ENCODE results near the gene SARDH. TPM values are rescaled to one million over a fixed set of nuclear protein-coding genes. Genes with fewer than 3 reads are reported as not detected.
A peak's percentile ranks its signal among the peaks of the same experiment; 100 is the strongest.

Gene SARDH
- total and polyA plus RNA-seq, 2 of the 13 experiments (the other 11 are each of a cell fraction or from before 2014, with no cell fraction given): 11.6 to 34.9 TPM

DNA sequence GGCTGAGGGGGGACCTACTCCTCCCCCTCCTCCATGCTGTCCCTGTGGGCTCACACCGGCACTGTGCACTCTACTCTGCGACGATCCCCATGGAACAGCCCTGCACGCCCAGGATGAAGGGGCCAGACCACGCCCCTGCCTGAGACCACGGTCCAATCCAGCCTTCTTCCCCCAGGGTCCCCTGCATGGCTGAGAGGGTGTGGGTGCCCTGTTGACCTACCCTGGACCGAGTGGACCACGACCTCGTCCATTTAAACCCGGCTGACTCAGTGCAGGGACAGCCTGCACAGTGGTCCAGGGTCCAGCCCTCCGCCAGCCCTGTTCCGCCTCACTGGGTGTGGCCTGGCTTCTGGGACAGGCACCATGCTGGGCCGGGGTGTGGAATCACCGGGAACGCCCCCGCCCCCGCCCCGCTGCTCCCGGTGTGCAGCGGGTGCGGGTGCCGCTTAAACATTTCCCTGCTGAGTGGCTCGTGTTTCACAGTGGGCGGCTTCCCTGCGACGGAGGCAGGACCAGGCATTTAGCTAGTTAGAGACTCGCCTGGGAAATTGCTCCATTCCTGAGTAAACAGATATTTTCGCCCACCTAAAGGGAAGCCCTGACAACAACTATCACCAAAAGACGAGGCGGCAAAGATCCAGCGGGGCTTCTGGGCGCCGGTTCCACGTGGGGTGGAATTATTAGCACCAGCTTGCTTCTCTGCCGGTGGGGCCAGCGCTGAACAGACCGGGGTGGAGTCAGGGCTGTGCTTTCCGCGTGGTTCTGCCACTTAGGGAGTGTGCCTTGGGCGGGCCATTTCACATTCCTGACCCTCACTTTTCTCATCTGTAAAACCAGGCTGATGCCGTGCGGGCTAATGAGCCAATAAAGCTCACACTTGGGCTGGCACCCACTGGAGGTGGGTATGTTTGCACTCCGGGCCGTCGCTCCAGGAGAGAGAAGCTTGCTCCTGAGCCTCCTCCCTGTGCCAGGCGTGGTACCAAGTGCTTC, 79.4 kb downstream of the SARDH start (continued):
- TF ChIP-seq DNMT3B (CRISPR knock-in tag; conservative IDR thresholded peaks at IDR 0.05) (no peak), ZNF205 (CRISPR knock-in tag; IDR thresholded peaks at IDR 0.05) (no peak; the same call in 1 of the 2 replicates), POLR2G (IDR thresholded peaks at IDR 0.05; ENCODE audit: low read depth, low read length) (peak; percentile 48; the same call in 1 of the 2 replicates), CENPT (CRISPR knock-in tag; IDR thresholded peaks at IDR 0.05; ENCODE audit: low read depth) (no peak), REPIN1 (CRISPR knock-in tag; IDR thresholded peaks at IDR 0.05; ENCODE audit: borderline replicate concordance, low read depth) (no peak; the same call in 1 of the 2 replicates), NCOA5 (CRISPR knock-in tag; IDR thresholded peaks at IDR 0.05) (peak; percentile 82; the same call in 1 of the 2 replicates), ARNTL (CRISPR knock-in tag; IDR thresholded peaks at IDR 0.05) (peak; percentile 37; the same call in 1 of the 2 replicates), NFIB (CRISPR knock-in tag; IDR thresholded peaks at IDR 0.05; ENCODE audit: borderline replicate concordance) (no peak), KLF11 (CRISPR knock-in tag; IDR thresholded peaks at IDR 0.05) (0 out of 2 replicates have a peak, but pooled peaks have one; percentile 54), ISL2 (CRISPR knock-in tag; IDR thresholded peaks at IDR 0.05) (peak; percentile 57), ZNF207 (IDR thresholded peaks at IDR 0.05; ENCODE audit: borderline replicate concordance) (no peak), MEF2D (CRISPR knock-in tag; IDR thresholded peaks at IDR 0.05) (peak; percentile 49; the same call in 1 of the 2 replicates), EP300 (IDR thresholded peaks at IDR 0.05; ENCODE audit: low read depth in 2 of 2, low read length in 2 of 2) (no peak), EP300 (CRISPR knock-in tag; IDR thresholded peaks at IDR 0.05; ENCODE audit: borderline replicate concordance) (no peak), MBD4 (IDR thresholded peaks at IDR 0.05; ENCODE audit: borderline replicate concordance, low read length) (no peak), ZFP36L1 (CRISPR knock-in tag; IDR thresholded peaks at IDR 0.05) (peak; percentile 76; the same call in 1 of the 2 replicates), ZNF747 (CRISPR knock-in tag; IDR thresholded peaks at IDR 0.05; ENCODE audit: borderline replicate concordance) (peak; percentile 11; the same call in 1 of the 2 replicates), ELF3 (CRISPR knock-in tag; IDR thresholded peaks at IDR 0.05) (peak; percentile 64; the same call in 1 of the 2 replicates), AKAP8 (CRISPR knock-in tag; IDR thresholded peaks at IDR 0.05) (peak; percentile 98), KDM5B (CRISPR knock-in tag; IDR thresholded peaks at IDR 0.05; ENCODE audit: borderline replicate concordance) (no peak), CENPX (CRISPR knock-in tag; IDR thresholded peaks at IDR 0.05) (no peak), ARHGAP35 (CRISPR knock-in tag; IDR thresholded peaks at IDR 0.05; ENCODE audit: borderline replicate concordance) (no peak; the same call in 1 of the 2 replicates), ZNF879 (CRISPR knock-in tag; IDR thresholded peaks at IDR 0.05) (no peak), RBAK (CRISPR knock-in tag; IDR thresholded peaks at IDR 0.05) (no peak), RBM39 (IDR thresholded peaks at IDR 0.05; ENCODE audit: low read depth, low read length, poor library complexity, severe bottlenecking) (no peak), ZNF230 (CRISPR knock-in tag; IDR thresholded peaks at IDR 0.05) (no peak)
- TF ChIP-seq, protein P1, sequence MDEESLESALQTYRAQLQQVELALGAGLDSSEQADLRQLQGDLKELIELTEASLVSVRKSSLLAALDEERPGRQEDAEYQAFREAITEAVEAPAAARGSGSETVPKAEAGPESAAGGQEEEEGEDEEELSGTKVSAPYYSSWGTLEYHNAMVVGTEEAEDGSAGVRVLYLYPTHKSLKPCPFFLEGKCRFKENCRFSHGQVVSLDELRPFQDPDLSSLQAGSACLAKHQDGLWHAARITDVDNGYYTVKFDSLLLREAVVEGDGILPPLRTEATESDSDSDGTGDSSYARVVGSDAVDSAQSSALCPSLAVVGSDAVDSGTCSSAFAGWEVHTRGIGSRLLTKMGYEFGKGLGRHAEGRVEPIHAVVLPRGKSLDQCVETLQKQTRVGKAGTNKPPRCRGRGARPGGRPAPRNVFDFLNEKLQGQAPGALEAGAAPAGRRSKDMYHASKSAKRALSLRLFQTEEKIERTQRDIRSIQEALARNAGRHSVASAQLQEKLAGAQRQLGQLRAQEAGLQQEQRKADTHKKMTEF (CRISPR knock-in tag; IDR thresholded peaks at IDR 0.05): peak; percentile 81
- TF ChIP-seq, protein P2, sequence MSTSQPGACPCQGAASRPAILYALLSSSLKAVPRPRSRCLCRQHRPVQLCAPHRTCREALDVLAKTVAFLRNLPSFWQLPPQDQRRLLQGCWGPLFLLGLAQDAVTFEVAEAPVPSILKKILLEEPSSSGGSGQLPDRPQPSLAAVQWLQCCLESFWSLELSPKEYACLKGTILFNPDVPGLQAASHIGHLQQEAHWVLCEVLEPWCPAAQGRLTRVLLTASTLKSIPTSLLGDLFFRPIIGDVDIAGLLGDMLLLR (CRISPR knock-in tag; IDR thresholded peaks at IDR 0.05): no peak
